HG02642 (cell line): ENCODE results near the gene CCSER1.

Experiments used
- ATAC-seq: cut with Tn5 transposase; IDR thresholded peaks from one replicate; pipeline ENCODE4 v1.9.1; 2021; ENCODE audit warnings: mild to moderate bottlenecking; ENCODE audit not compliant: unreplicated experiment, poor library complexity

The CCSER1 gene

GRCh38 chr4:90990284-90990683, 863.1 kb downstream of the CCSER1 start:
- ATAC-seq: no peak

GRCh38 chr4:90992213-90992612, 865.0 kb downstream of the CCSER1 start:
- no peak for ATAC-seq

- no peak for ATAC-seq
Measured at GRCh38 chr4:90994851-90995574, 867.8 kb downstream of the CCSER1 start.

GRCh38 chr4:90995996-90996395, 868.8 kb downstream of the CCSER1 start:
- no peak for ATAC-seq

GRCh38 chr4:90996813-90997212, 869.6 kb downstream of the CCSER1 start:
- no peak for ATAC-seq

GRCh38 chr4:91015861-91016260, 888.7 kb downstream of the CCSER1 start:
- ATAC-seq: no peak

- ATAC-seq: no peak
Measured at GRCh38 chr4:91019513-91019912, 892.3 kb downstream of the CCSER1 start.

GRCh38 chr4:91025241-91026148, 898.3 kb downstream of the CCSER1 start:
- ATAC-seq: no peak

- no peak for ATAC-seq
Measured at GRCh38 chr4:91028228-91028627, 901.0 kb downstream of the CCSER1 start.

GRCh38 chr4:91031761-91032160, 904.6 kb downstream of the CCSER1 start:
- ATAC-seq: no peak

GRCh38 chr4:91032725-91033445, 905.7 kb downstream of the CCSER1 start:
- ATAC-seq: no peak

- no peak for ATAC-seq
Measured at GRCh38 chr4:91035276-91035675, 908.1 kb downstream of the CCSER1 start.

- ATAC-seq: no peak
Measured at GRCh38 chr4:91037951-91038350, 910.8 kb downstream of the CCSER1 start.

GRCh38 chr4:91057871-91058270, 930.7 kb downstream of the CCSER1 start:
- ATAC-seq: no peak

GRCh38 chr4:91058345-91058744, 931.2 kb downstream of the CCSER1 start:
- no peak for ATAC-seq

GRCh38 chr4:91064157-91064853, 937.1 kb downstream of the CCSER1 start:
- ATAC-seq: no peak

GRCh38 chr4:91065117-91065516, 937.9 kb downstream of the CCSER1 start:
- no peak for ATAC-seq

GRCh38 chr4:91070736-91071135, 943.5 kb downstream of the CCSER1 start:
- ATAC-seq: no peak

- no peak for ATAC-seq
Measured at GRCh38 chr4:91076147-91076546, 949.0 kb downstream of the CCSER1 start.

GRCh38 chr4:91085961-91086360, 958.8 kb downstream of the CCSER1 start:
- no peak for ATAC-seq
